LNCaP clone FGC (cell line): ENCODE data around the gene ADSS1.
"Not testable (repeated sequence)": the region's sequence is repeated elsewhere in the genome, so short reads cannot be mapped to it uniquely, and the experiment has no call there.

Source experiments
- DNase-seq: peaks from one replicate; pipeline ENCODE4 v3.0.0-alpha.2; 2011; ENCODE audit warnings: low read depth
- H3K4me3 ChIP-seq: 2 replicates; pipeline ENCODE4 v1.5.1; 2011; ENCODE audit warnings: mild to moderate bottlenecking, low read depth, low read length, control low read depth
- TF ChIP-seq, protein P1 (sequence below): IDR thresholded peaks from 2 replicates; pipeline ENCODE4 v1.5.1; 2012; ENCODE audit warnings: mild to moderate bottlenecking; ENCODE audit not compliant: control insufficient read depth, insufficient read depth; ENCODE audit errors: extremely low read depth

The ADSS1 gene

DNA sequence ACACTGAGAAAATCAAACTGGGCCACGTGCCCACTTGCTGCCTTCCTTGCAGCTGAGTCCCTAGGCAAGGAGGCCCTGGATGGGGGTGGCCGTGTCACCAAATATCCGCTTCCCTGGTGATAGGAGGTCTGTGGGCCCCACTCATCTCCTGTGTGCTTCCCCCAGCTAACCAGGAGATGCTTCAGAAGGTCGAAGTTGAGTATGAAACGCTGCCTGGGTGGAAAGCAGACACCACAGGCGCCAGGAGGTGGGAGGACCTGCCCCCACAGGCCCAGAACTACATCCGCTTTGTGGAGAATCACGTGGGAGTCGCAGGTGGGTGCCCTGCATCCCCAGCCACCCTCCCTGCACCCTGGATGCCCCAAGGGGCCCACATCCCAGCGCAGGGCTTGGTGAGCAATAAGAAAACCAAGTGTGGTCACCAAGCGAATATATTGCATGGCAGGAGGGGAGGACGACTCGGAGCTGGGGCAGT is 22.1 kb downstream of the ADSS1 start:
- TF ChIP-seq, protein P1, sequence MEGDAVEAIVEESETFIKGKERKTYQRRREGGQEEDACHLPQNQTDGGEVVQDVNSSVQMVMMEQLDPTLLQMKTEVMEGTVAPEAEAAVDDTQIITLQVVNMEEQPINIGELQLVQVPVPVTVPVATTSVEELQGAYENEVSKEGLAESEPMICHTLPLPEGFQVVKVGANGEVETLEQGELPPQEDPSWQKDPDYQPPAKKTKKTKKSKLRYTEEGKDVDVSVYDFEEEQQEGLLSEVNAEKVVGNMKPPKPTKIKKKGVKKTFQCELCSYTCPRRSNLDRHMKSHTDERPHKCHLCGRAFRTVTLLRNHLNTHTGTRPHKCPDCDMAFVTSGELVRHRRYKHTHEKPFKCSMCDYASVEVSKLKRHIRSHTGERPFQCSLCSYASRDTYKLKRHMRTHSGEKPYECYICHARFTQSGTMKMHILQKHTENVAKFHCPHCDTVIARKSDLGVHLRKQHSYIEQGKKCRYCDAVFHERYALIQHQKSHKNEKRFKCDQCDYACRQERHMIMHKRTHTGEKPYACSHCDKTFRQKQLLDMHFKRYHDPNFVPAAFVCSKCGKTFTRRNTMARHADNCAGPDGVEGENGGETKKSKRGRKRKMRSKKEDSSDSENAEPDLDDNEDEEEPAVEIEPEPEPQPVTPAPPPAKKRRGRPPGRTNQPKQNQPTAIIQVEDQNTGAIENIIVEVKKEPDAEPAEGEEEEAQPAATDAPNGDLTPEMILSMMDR, result no peak
- no peak overlapping the region for H3K4me3 ChIP-seq
- DNase-seq, result no peak

DNA sequence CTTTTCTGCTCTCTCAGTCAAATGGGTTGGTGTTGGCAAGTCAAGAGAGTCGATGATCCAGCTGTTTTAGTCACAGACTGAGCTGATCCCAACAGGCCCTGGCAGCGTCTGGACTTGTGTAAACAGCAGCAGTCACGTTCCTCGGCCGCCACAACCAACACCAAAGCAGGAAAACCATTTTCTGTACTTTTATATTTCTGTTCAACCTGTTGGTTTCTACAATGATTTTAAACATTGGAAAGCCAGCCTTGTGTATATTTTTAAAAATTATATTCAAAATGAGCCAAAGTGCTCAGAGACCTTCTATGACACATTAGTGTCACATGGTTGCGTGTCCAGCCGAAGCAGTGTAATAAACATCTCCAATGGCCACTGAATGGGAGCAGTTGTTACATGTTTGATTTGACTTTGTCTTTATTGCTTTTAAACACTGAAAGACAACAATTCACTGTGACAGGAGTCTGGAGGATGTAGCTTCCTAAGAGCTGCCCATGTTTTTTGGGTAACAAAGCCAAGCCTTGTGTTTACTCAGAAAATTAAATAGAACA is 23.0 kb downstream of the ADSS1 start:
- peak overlapping the region; percentile 2; the same call in 1 of the 2 replicates for H3K4me3 ChIP-seq
- TF ChIP-seq, protein P1, result no peak
- peak; percentile 75 for DNase-seq

GRCh38 chr14:104747876-104748275 is 23.8 kb downstream of the ADSS1 start:
- TF ChIP-seq, protein P1, result no peak
- no peak overlapping the region for H3K4me3 ChIP-seq
- no peak for DNase-seq

GRCh38 chr14:104749111-104749649 is 25.2 kb downstream of the ADSS1 start:
- H3K4me3 ChIP-seq, result no peak overlapping the region
- DNase-seq, result no peak
- TF ChIP-seq, protein P1, result no peak

- DNase-seq, result no peak
- TF ChIP-seq, protein P1, result no peak
Measured at GRCh38 chr14:104750056-104750752, 26.2 kb downstream of the ADSS1 start.

DNA sequence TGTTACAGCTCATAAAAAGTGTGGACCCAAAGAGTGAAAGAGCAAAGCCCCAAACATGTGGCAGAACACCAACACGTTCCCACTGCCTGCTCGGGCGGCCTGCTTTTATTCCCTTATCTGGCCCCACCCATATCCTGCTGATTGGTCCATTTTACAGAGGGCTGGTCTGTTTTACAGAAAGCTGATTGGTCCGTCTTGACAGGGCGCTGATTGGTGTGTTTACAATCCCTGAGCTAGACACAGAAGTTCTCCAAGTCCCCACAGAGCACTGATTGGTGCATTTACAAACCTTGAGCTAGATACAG is 26.7 kb downstream of the ADSS1 start:
- not testable (repeated sequence) for DNase-seq, H3K4me3 ChIP-seq

More at GRCh38 chr14:104750056-104750752, 26.2 kb downstream of the ADSS1 start:
- H3K4me3 ChIP-seq, result no peak overlapping the region

DNA sequence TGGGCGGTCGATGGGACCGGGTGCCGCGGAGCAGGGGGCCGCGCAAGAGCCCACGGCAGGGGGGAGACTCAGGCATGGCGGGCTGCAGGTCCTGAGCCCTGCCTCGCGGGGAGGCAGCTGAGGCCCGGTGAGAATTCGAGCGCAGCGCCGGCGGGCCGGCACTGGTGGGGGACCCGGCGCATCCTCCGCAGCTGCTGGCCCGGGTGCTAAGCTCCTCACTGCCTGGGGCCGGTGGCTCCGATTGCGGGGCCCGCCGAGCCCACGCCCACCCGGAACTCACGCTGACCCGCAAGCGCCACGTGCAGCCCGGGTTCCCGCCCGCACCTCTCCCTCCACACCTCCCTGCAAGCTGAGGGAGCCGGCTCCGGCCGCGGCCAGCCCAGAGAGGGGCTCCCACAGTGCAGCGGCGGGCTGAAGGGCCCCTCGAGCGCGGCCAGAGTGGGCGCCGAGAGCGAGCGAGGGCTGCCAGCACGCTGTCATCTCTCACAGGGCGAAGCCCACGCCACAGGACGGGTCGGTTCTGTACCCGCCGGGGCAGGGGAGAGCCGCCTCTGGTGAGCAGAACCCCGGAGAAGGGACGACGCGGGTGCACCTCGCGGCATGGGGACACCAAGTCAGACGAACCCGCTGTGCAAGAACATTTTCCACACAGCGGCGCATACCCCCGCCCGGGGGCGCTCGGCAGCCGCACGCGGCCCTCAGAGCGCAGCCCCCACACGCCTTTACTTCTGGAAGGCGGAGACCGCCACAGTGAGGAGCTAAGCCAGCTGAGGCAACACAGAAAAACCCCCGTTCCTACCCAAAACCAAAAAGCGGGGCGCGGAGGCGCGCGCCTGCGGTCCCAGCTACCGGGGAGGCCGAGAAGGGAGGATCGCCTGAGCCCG is 27.8 kb downstream of the ADSS1 start:
- no peak for DNase-seq
- H3K4me3 ChIP-seq, result peak overlapping the region; percentile 56
- TF ChIP-seq, protein P1, result no peak
